GM12878 (cell line): ENCODE results near the gene PCSK5.

Experiments used
- CTCF ChIP-seq, 3 experiments: IDR thresholded peaks in 2 of 3; conservative IDR thresholded peaks in 1 of 3; 2 replicates each; pipeline ENCODE4 v1.5.1; 2011; ENCODE audit warnings: low read depth in 3 of 3, low read length in 3 of 3, mild to moderate bottlenecking in 3 of 3, control low read depth in 2 of 3, moderate library complexity in 2 of 3, inconsistent platforms in 1 of 3, mixed read lengths in 1 of 3; ENCODE audit not compliant: control insufficient read depth in 2 of 3, insufficient read depth in 1 of 3; ENCODE audit errors: extremely low read depth in 1 of 3
- ELK1 ChIP-seq: IDR thresholded peaks from 2 replicates; pipeline ENCODE4 v1.6.1; 2012; ENCODE audit warnings: low read depth, low read length, improper control_type of control experiment
- EZH2 ChIP-seq: IDR thresholded peaks from 2 replicates; pipeline ENCODE4 v1.6.1; 2012; ENCODE audit warnings: low read depth, mild to moderate bottlenecking, control low read depth, inconsistent platforms, low read length, borderline replicate concordance; ENCODE audit not compliant: control insufficient read depth
- POLR2AphosphoS5 ChIP-seq: IDR thresholded peaks from 2 replicates; pipeline ENCODE4 v1.6.1; 2011; ENCODE audit warnings: mild to moderate bottlenecking, low read length, inconsistent platforms
- SREBF2 ChIP-seq: IDR thresholded peaks from 2 replicates; pipeline ENCODE4 v1.6.1; 2012; ENCODE audit warnings: mild to moderate bottlenecking, low read length

GRCh38 chr9:76150013-76150412 lies 259.5 kb downstream of the PCSK5 start:
- TF ChIP-seq CTCF (IDR thresholded peaks at IDR 0.05 in 2 of 3, conservative IDR thresholded peaks at IDR 0.05 in 1 of 3; ENCODE audit: control insufficient read depth in 2 of 3, extremely low read depth in 1 of 3, insufficient read depth in 1 of 3, low read depth in 3 of 3, low read length in 3 of 3) (no peak), SREBF2 (no peak), ELK1 (no peak), EZH2 (no peak), POLR2AphosphoS5 (no peak)
